T-helper 1 cell treated with Interleukin-12 subunit alpha and Interleukin-12 subunit beta and Interleukin-4 antibody, amounts not matched to agents 30 μg/mL and 1 μg/mL, for 36 hours (primary cell): ENCODE measurements around the gene ZNF23.

Source experiments
- H3K27ac Mint-ChIP-seq: one replicate; pipeline ENCODE4 v1.8.0; 2021; ENCODE audit warnings: mild to moderate bottlenecking, mixed read lengths
- H3K27me3 Mint-ChIP-seq: one replicate; pipeline ENCODE4 v1.8.0; 2021; ENCODE audit warnings: low read depth, mixed read lengths
- H3K36me3 Mint-ChIP-seq: one replicate; pipeline ENCODE4 v1.8.0; 2021; ENCODE audit warnings: low read depth, mixed read lengths
- H3K4me1 Mint-ChIP-seq: one replicate; pipeline ENCODE4 v1.8.0; 2021; ENCODE audit warnings: low read depth, mixed read lengths
- H3K4me3 Mint-ChIP-seq: one replicate; pipeline ENCODE4 v1.8.0; 2021; ENCODE audit warnings: mild to moderate bottlenecking, moderate library complexity, mixed read lengths
- H3K9me3 Mint-ChIP-seq: one replicate; pipeline ENCODE4 v1.8.0; 2021; ENCODE audit warnings: mixed read lengths

ZNF23 gene

GRCh38 chr16:71406724-71407123 lies 55.3 kb downstream of the ZNF23 start:
- Mint-ChIP-seq H3K4me1 (peaks cover 6% of the 10 kb centered on the region), H3K9me3 (no peaks in the 10 kb centered on the region), H3K36me3 (no peaks in the 10 kb centered on the region), H3K4me3 (no peak overlapping the region), H3K27me3 (peaks cover 7% of the 10 kb centered on the region), H3K27ac (no peak overlapping the region)

GRCh38 chr16:71406316-71406715 lies 55.7 kb downstream of the ZNF23 start:
- no peaks in the 10 kb centered on the region for H3K9me3 Mint-ChIP-seq
- no peaks in the 10 kb centered on the region for H3K36me3 Mint-ChIP-seq
- H3K4me3 Mint-ChIP-seq: no peak overlapping the region
- peaks cover 7% of the 10 kb centered on the region for H3K27me3 Mint-ChIP-seq
- H3K4me1 Mint-ChIP-seq: peaks cover 6% of the 10 kb centered on the region
- H3K27ac Mint-ChIP-seq: no peak overlapping the region

GRCh38 chr16:71404364-71404763 lies 57.7 kb downstream of the ZNF23 start:
- Mint-ChIP-seq H3K27ac (no peak overlapping the region), H3K27me3 (peaks cover 7% of the 10 kb centered on the region), H3K4me3 (no peak overlapping the region), H3K9me3 (no peaks in the 10 kb centered on the region), H3K36me3 (no peaks in the 10 kb centered on the region), H3K4me1 (peaks cover 9% of the 10 kb centered on the region)

GRCh38 chr16:71402674-71403073 lies 59.4 kb downstream of the ZNF23 start:
- Mint-ChIP-seq H3K27me3 (no peaks in the 10 kb centered on the region), H3K4me1 (peaks cover 3% of the 10 kb centered on the region), H3K4me3 (no peak overlapping the region), H3K9me3 (no peaks in the 10 kb centered on the region), H3K27ac (no peak overlapping the region), H3K36me3 (no peaks in the 10 kb centered on the region)

GRCh38 chr16:71402007-71402406 lies 60.0 kb downstream of the ZNF23 start:
- Mint-ChIP-seq H3K36me3 (no peaks in the 10 kb centered on the region), H3K4me3 (no peak overlapping the region), H3K4me1 (peaks cover 3% of the 10 kb centered on the region), H3K9me3 (no peaks in the 10 kb centered on the region), H3K27ac (no peak overlapping the region), H3K27me3 (no peaks in the 10 kb centered on the region)

- Mint-ChIP-seq H3K4me3 (no peak overlapping the region), H3K27me3 (no peaks in the 10 kb centered on the region), H3K36me3 (no peaks in the 10 kb centered on the region), H3K27ac (no peak overlapping the region), H3K4me1 (peaks cover 3% of the 10 kb centered on the region), H3K9me3 (no peaks in the 10 kb centered on the region)
Measured at GRCh38 chr16:71399801-71400563, 62.1 kb downstream of the ZNF23 start.
